CD14-positive monocyte (primary cell): ENCODE results near the gene CCDC87. TPM values are rescaled to one million over a fixed set of nuclear protein-coding genes. Genes with fewer than 3 reads are reported as not detected.

ENCODE experiments used
- DNase-seq, 3 donors: peaks; one replicate each; pipeline ENCODE4 v3.0.0-alpha.2; 2011 to 2022
- H2AFZ ChIP-seq: 2 replicates; pipeline ENCODE4 v1.6.0; 2012; ENCODE audit warnings: mild to moderate bottlenecking, low read depth, low read length, inconsistent platforms; ENCODE audit not compliant: insufficient read depth, poor library complexity, severe bottlenecking
- H3K27ac ChIP-seq, 2 donors: 1 replicate in 1 of 2; 2 replicates in 1 of 2; pipeline ENCODE4 v1.5.1; 2012 to 2013; ENCODE audit warnings: low read length in 2 of 2, control low read depth in 1 of 2, inconsistent platforms in 1 of 2, low read depth in 1 of 2, mild to moderate bottlenecking in 1 of 2
- H3K27me3 ChIP-seq, 2 donors: one replicate each; pipeline versions ENCODE4 v1.6.0 to v1.6.1; 2011 to 2013; ENCODE audit warnings: low read length in 2 of 2; ENCODE audit not compliant: control insufficient read depth in 2 of 2, insufficient read depth in 2 of 2
- H3K36me3 ChIP-seq, 2 donors: replicated peaks in 1 of 2; 1 replicate in 1 of 2; 2 replicates in 1 of 2; pipeline versions ENCODE4 v1.5.1 to v1.6.1; 2012 to 2013; ENCODE audit warnings: low read length in 2 of 2, control low read depth in 1 of 2, inconsistent platforms in 1 of 2, mild to moderate bottlenecking in 1 of 2; ENCODE audit not compliant: insufficient read depth in 2 of 2, control insufficient read depth in 1 of 2
- H3K4me1 ChIP-seq, 2 donors: 1 replicate in 1 of 2; 2 replicates in 1 of 2; pipeline versions ENCODE4 v1.5.1 to v1.6.1; 2012 to 2013; ENCODE audit warnings: low read length in 2 of 2, control low read depth in 1 of 2, inconsistent platforms in 1 of 2, mild to moderate bottlenecking in 1 of 2, moderate library complexity in 1 of 2; ENCODE audit not compliant: insufficient read depth in 2 of 2, control insufficient read depth in 1 of 2
- H3K4me2 ChIP-seq: replicated peaks from 2 replicates; pipeline ENCODE3; 2012; ENCODE audit warnings: low read length, moderate library complexity, mild to moderate bottlenecking; ENCODE audit not compliant: poor library complexity, severe bottlenecking; ENCODE audit errors: extremely low read depth
- H3K4me3 ChIP-seq, 3 experiments: fragments of 200-600 bp in 1 of 3; sonication (generic) in 1 of 3; replicated peaks in 1 of 3; 1 replicate in 2 of 3; 2 replicates in 1 of 3; pipeline ENCODE4 v1.5.1; 2011 to 2013; ENCODE audit warnings: low read length in 3 of 3, mild to moderate bottlenecking in 3 of 3, control low read depth in 2 of 3, low read depth in 2 of 3, inconsistent platforms in 1 of 3, moderate library complexity in 1 of 3
- H3K79me2 ChIP-seq: 2 replicates; pipeline ENCODE4 v1.6.0; 2012; ENCODE audit warnings: mild to moderate bottlenecking, control low read depth, inconsistent platforms, low read length, moderate library complexity; ENCODE audit not compliant: insufficient read depth
- H3K9ac ChIP-seq: 2 replicates; pipeline ENCODE4 v1.6.0; 2017; ENCODE audit warnings: low read length, mild to moderate bottlenecking; ENCODE audit not compliant: insufficient read depth, poor library complexity, severe bottlenecking
- H3K9me3 ChIP-seq, 2 donors: replicated peaks in 1 of 2; 1 replicate in 1 of 2; 2 replicates in 1 of 2; pipeline versions ENCODE4 v1.5.1 to v1.6.1; 2012 to 2013; ENCODE audit warnings: low read length in 2 of 2, control low read depth in 1 of 2; ENCODE audit not compliant: control insufficient read depth in 1 of 2, insufficient read depth in 1 of 2
- H4K20me1 ChIP-seq: 2 replicates; pipeline ENCODE4 v1.6.0; 2012; ENCODE audit warnings: mild to moderate bottlenecking, low read length, control low read depth, moderate library complexity; ENCODE audit not compliant: insufficient read depth
- H3K27ac Mint-ChIP-seq, 7 donors: one replicate each; pipeline ENCODE4 v1.8.0; 2020; ENCODE audit warnings: mild to moderate bottlenecking in 7 of 7, mixed read lengths in 7 of 7, moderate library complexity in 6 of 7, inconsistent platforms in 2 of 7
- H3K27me3 Mint-ChIP-seq, 3 donors: one replicate each; pipeline ENCODE4 v1.8.0; 2021 to 2022; ENCODE audit warnings: low read depth in 3 of 3, mild to moderate bottlenecking in 3 of 3, mixed read lengths in 3 of 3, moderate library complexity in 3 of 3, inconsistent platforms in 1 of 3
- H3K36me3 Mint-ChIP-seq, 2 donors: one replicate each; pipeline ENCODE4 v1.8.0; 2020; ENCODE audit warnings: mixed read lengths in 2 of 2, inconsistent platforms in 1 of 2, mild to moderate bottlenecking in 1 of 2
- H3K4me1 Mint-ChIP-seq: one replicate; pipeline ENCODE4 v1.8.0; 2020; ENCODE audit warnings: mild to moderate bottlenecking, mixed read lengths
- H3K4me3 Mint-ChIP-seq, 2 donors: one replicate each; pipeline ENCODE4 v1.8.0; 2020; ENCODE audit warnings: mild to moderate bottlenecking in 2 of 2, mixed read lengths in 2 of 2, moderate library complexity in 1 of 2
- H3K9me3 Mint-ChIP-seq, 7 donors: one replicate each; pipeline ENCODE4 v1.8.0; 2020 to 2022; ENCODE audit warnings: mixed read lengths in 7 of 7, mild to moderate bottlenecking in 6 of 7, moderate library complexity in 6 of 7, inconsistent platforms in 2 of 7
- CTCF ChIP-seq: fragments of 200-600 bp; IDR thresholded peaks from one replicate; pipeline ENCODE4 v1.8.0; 2022; ENCODE audit warnings: antibody characterized with exemption, mild to moderate bottlenecking
- WGBS: methylation state at CpG from one replicate; pipeline ENCODE4 v1.1.5; 2013; ENCODE audit warnings: missing lambda C conversion rate; ENCODE audit not compliant: insufficient coverage; 5-methylcytosine and 5-hydroxymethylcytosine counted together
- intact Hi-C, 2 donors: fragments of 100-400 bp; cut with micrococcal nuclease; formaldehyde crosslinking; loops; one replicate each; pipeline versions ENCODE4 v1.15.0 to v1.15.1; 2023
- polyA plus RNA-seq, 3 donors: library from polyadenylated mRNA; depleted of rRNA in 1 of 3; unstranded in 2 of 3; stranded (reverse) in 1 of 3; fragments of 300-500 nt in 2 of 3; fragments of >200 nt in 1 of 3; fragmentation: Illumina TruSeq in 2 of 3; gene quantifications; 1 replicate in 2 of 3; 2 replicates in 1 of 3; pipeline ENCODE4 v1.2.3, GENCODE V29; 2012 to 2021

Gene CCDC87
- polyA plus RNA-seq, 3 donors: not detected

DNA sequence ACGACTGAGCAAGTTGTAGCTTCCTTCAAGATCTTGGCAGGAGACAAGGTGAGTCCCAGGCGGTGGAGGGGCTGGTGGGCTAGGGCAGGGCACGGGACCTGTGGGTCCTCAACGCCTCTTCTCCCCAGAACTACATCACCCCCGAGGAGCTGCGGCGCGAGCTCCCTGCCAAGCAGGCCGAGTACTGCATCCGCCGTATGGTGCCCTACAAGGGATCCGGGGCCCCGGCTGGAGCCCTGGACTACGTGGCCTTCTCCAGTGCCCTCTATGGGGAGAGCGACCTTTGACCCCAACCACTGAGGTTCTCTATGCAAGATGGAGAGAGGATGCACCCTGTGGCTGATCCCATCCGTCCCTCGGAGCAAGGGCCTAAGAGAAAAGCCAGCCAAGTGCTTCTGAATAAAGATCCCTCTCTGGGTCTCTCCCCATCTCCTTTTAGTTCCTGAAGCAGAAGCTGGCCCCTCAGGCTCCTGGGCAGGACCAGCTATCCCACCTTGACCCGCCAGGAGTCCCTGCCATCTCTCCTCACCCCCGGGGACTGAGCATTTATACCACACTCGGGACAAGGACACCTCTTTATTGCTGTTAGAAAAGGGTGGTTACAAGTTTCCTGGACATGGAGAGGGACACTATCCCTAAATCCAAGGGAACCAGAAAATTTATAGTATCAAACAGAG lies 29.8 kb downstream of the CCDC87 start:
- Mint-ChIP-seq H3K4me3 (no peak overlapping the region), H3K27me3 (peaks cover 28 to 39% (median 29%) of the 10 kb centered on the region in 3 donors), H3K4me1 (peaks cover 12% of the 10 kb centered on the region), H3K9me3 (peaks cover 0 to 5% (median 0%) of the 10 kb centered on the region in 7 donors), H3K27ac (no peak overlapping the region), H3K36me3 (no peaks in the 10 kb centered on the region)
- no peaks in the 10 kb centered on the region for H3K79me2 ChIP-seq
- DNase-seq: no peak
- H3K9me3 ChIP-seq: no peaks in the 10 kb centered on the region
- intact Hi-C loops: no loop called here
- no peak overlapping the region for H3K4me3 ChIP-seq
- 99% methylated on average over 11 of the region's 20 CpGs for WGBS
- no peaks in the 10 kb centered on the region for H4K20me1 ChIP-seq
- H3K4me1 ChIP-seq: peaks cover 0 to 10% of the 10 kb centered on the region in 2 donors
- no peak for TF ChIP-seq CTCF
- no peak overlapping the region for H3K27ac ChIP-seq
- no peak overlapping the region for H3K9ac ChIP-seq
- H3K27me3 ChIP-seq: peaks cover 3 to 29% of the 10 kb centered on the region in 2 donors
- no peak overlapping the region for H2AFZ ChIP-seq
- H3K4me2 ChIP-seq: no peak overlapping the region
- no peaks in the 10 kb centered on the region for H3K36me3 ChIP-seq

GRCh38 chr11:66562275-66562674 lies 30.6 kb downstream of the CCDC87 start:
- no peak for DNase-seq
- peaks cover 8% of the 10 kb centered on the region for H3K4me1 Mint-ChIP-seq
- Histone ChIP-seq H3K36me3 (no peaks in the 10 kb centered on the region), H3K4me3 (no peak overlapping the region), H3K27ac (no peak overlapping the region), H4K20me1 (no peaks in the 10 kb centered on the region), H2AFZ (no peak overlapping the region), H3K9me3 (no peaks in the 10 kb centered on the region), H3K4me2 (no peak overlapping the region), H3K4me1 (peaks cover 0 to 5% of the 10 kb centered on the region in 2 donors), H3K9ac (no peak overlapping the region), H3K79me2 (no peaks in the 10 kb centered on the region), H3K27me3 (peaks cover 3 to 24% of the 10 kb centered on the region in 2 donors)
- peaks cover 0 to 4% (median 0%) of the 10 kb centered on the region in 7 donors for H3K9me3 Mint-ChIP-seq
- intact Hi-C loops: no loop called here
- H3K36me3 Mint-ChIP-seq: no peaks in the 10 kb centered on the region
- no peak for TF ChIP-seq CTCF
- WGBS: 100% methylated on average over 1 of the region's 2 CpGs
- peaks cover 22 to 38% (median 24%) of the 10 kb centered on the region in 3 donors for H3K27me3 Mint-ChIP-seq
- H3K4me3 Mint-ChIP-seq: no peak overlapping the region
- peak overlapping the region in 1 of 7 donors; percentile 19 for H3K27ac Mint-ChIP-seq
